Large intestine (tissue), 3 donors: ENCODE data around the gene ZNF70. TPM values are rescaled to one million over a fixed set of nuclear protein-coding genes. Genes with fewer than 3 reads are reported as not detected.

Experiments
- DNase-seq, 2 donors: peaks; one replicate each; pipeline versions ENCODE4 v3.0.0 to v3.0.0-alpha.2; 2013
- H3K27ac ChIP-seq: one replicate; pipeline ENCODE4 v1.5.1; 2013; ENCODE audit warnings: low read length
- H3K27me3 ChIP-seq: 2 replicates; pipeline ENCODE4 v1.6.1; 2013; ENCODE audit warnings: low read length; ENCODE audit not compliant: control insufficient read depth, insufficient read depth
- H3K36me3 ChIP-seq: 2 replicates; pipeline ENCODE4 v1.6.1; 2013; ENCODE audit warnings: low read length; ENCODE audit not compliant: control insufficient read depth, insufficient read depth
- H3K4me1 ChIP-seq: one replicate; pipeline ENCODE4 v1.6.1; 2013; ENCODE audit warnings: low read length; ENCODE audit not compliant: control insufficient read depth, insufficient read depth
- H3K4me3 ChIP-seq: one replicate; pipeline ENCODE4 v1.5.1; 2013; ENCODE audit warnings: low read length
- H3K9me3 ChIP-seq: one replicate; pipeline ENCODE4 v1.6.1; 2013; ENCODE audit warnings: mild to moderate bottlenecking, low read depth, low read length, moderate library complexity; ENCODE audit not compliant: control insufficient read depth
- WGBS: methylation state at CpG from one replicate; pipeline ENCODE4 v1.1.5; 2013; ENCODE audit warnings: low lambda C conversion rate; ENCODE audit not compliant: insufficient coverage; 5-methylcytosine and 5-hydroxymethylcytosine counted together
- polyA plus RNA-seq: library from polyadenylated mRNA; unstranded; fragments of 120-200 nt; gene quantifications from one replicate; pipeline ENCODE4 v1.2.1, GENCODE V29; 2013

ZNF70 gene
- polyA plus RNA-seq, 1 donor: 4.0 TPM

DNA sequence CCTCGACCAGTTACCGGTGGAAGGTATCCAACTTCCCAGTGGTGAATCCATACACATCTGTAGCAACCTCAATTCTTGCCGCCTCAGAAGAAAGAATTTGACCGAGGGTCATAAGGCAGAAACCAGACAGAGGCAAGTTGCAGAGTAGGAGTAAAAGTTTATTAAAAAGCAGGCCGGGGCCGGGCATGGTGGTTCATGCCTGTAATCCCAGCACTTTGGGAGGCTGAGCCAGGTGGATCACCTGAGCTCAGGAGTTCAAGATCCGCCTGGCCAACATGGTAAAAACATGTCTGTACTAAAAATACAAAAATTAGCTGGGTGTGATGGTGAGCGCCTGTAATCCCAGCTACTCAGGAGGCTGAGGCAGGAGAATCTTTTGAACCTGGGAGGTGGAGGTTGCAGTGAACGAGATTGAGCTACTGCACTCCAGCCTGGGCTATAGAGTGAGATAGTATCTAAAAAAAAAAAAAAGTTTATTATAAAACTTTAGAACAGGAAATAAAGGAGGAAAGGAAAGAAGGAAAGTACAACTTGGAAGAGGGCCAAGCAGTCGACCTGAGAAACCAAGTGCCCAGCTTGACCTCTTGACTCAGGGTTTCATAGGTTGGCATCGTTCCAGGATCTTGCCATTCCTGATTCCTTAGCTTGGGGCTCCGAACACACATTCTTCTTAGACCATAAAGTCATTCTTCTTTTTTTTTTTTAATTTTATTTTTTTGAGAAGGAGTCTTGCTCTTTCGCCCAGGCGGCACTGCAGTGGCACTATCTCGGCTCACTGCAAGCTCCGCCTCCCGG lies 32.3 kb downstream of the ZNF70 start:
- H3K4me1 ChIP-seq: peaks cover 7% of the 10 kb centered on the region
- no peak for DNase-seq
- no peaks in the 10 kb centered on the region for H3K27me3 ChIP-seq
- H3K27ac ChIP-seq: no peak overlapping the region
- peaks cover 11% of the 10 kb centered on the region for H3K36me3 ChIP-seq
- no peaks in the 10 kb centered on the region for H3K9me3 ChIP-seq
- no peak overlapping the region for H3K4me3 ChIP-seq
- WGBS: 90% methylated on average over 3 of the region's 17 CpGs

DNA sequence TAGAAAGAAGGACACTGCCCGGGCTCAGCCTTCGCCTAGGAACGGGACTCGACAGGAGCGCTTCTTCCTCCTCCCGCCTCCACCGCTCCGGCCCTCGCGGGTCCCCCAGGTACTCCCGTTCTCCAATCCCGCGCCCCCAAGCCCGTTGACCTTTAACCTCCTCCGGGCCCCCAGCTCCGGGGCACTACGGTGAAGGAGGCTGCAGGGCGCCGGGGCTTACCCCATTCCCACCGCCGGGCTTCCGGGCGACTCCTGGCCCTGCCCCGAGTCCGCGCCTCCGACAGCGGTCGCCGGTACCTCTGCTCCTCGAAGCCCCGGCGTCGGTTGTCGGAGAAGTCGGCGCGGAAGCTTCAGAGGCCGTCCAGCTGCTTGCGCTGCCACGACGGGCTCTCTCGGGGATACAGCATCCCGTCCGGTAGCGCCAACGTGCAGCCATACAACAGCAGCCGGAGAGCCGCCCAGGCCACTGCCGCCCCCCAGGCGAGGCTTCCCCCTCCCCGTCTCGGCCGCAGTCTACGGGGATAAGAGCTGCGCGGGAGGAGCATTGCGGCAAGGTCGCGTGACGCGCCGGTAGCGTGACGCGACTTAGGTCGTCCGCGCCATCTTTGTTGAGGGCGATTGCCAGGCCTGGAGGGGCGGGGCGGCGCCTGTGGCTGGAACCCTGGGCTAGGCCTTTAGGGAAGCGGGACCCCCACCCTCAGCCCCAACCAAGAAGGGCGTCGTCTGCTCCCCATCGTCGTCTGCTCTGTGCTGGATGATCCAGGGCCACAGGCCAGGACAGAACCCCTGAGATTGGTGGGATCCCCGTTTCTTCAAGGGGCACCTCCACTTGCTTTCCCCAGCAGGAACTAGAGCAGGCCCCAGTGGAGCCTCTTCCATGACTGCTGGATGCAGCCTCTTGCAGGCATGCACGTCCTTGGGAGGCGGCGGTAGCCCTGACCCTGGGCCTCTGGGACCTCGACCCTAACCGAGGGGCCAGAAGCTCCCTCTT lies 33.8 kb downstream of the ZNF70 start:
- Histone ChIP-seq H3K36me3 (peaks cover 22% of the 10 kb centered on the region), H3K4me1 (peaks cover 7% of the 10 kb centered on the region), H3K27me3 (no peaks in the 10 kb centered on the region), H3K9me3 (no peaks in the 10 kb centered on the region), H3K4me3 (peak overlapping the region; percentile 74), H3K27ac (peak overlapping the region; percentile 47)
- WGBS: no CpG with 5 or more reads among the region's 84 CpGs
- DNase-seq: peak; percentile 81 to 91

DNA sequence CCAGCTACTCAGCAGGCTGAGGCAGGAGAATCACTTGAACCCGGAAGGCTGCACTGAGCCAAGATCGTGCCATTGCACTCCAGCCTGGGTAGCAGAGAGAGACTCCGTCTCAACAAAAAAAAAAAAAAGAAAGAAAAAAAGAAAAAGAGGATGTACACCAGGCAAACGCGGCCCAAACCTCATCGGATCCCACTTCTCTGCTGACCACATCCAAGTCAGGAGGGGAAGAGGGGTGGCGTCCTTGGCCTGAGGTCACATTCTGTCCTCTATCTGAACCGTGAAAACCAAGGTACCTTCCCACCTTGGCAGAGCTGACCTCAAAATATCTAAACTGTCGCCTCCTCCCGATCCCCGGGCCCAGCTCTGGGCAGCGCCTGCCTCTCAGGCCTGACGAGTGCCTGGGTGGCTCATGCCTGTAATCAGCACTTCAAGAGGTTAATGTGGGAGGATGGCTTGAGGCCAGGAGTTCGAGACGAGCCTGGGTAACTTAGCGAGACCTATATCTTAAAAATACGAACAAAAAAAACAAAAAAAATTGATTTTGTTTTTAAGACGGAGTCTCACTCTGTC lies 35.0 kb downstream of the ZNF70 start:
- 90% methylated on average over 4 of the region's 18 CpGs for WGBS
- no peaks in the 10 kb centered on the region for H3K9me3 ChIP-seq
- DNase-seq: no peak
- no peak overlapping the region for H3K27ac ChIP-seq
- H3K4me3 ChIP-seq: peak overlapping the region; percentile 74
- H3K27me3 ChIP-seq: no peaks in the 10 kb centered on the region
- peaks cover 7% of the 10 kb centered on the region for H3K4me1 ChIP-seq
- peaks cover 32% of the 10 kb centered on the region for H3K36me3 ChIP-seq

DNA sequence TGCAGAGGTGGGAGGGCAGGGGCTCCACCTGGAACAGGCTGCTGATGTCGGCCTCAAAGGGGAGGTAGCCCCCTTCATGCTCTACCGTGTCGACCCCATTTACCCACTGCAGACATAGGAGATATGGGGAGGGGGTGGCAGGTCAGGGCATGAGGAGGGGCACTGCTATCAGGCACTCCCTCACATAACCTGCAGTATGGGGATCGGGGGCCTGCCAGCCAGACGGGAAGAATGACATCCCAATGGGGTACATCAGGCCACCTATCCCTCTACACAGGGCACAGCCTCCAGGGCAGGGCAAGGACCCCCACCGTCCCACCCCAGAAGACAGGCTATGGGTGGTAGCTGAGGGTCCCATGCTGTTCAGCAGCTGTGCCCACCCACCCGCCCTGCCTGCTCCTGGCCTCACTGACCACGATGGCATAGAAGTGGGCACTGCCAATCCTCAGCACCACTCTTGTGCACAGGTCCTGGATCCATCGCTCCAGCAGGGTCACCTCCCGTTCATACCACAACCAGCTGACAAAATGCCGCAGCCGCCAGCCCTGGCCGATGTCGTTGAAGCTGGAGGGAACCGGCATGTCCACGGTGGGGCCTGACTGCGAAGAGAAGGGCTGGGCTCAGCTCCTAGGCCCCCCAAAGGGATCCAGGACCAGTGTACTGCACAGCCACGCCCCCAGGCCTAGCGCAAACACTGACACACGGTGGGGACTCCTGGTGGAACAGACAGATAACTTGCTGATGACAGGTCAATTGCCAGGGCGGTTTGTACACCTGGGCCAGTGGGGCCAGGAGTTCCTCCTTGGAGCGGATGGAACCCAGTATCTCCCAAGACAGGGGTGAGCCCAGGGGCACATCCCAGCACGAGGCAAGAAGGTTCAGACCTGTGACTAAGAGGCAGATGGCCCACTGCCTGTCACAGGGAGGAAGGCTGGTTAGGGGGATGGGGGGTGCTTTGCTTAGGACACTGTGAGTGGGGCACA lies 36.0 kb downstream of the ZNF70 start:
- Histone ChIP-seq H3K36me3 (peaks cover 41% of the 10 kb centered on the region), H3K4me3 (no peak overlapping the region), H3K27me3 (no peaks in the 10 kb centered on the region), H3K4me1 (peaks cover 7% of the 10 kb centered on the region), H3K9me3 (no peaks in the 10 kb centered on the region), H3K27ac (no peak overlapping the region)
- no CpG with 5 or more reads among the region's 23 CpGs for WGBS
- DNase-seq: no peak

DNA sequence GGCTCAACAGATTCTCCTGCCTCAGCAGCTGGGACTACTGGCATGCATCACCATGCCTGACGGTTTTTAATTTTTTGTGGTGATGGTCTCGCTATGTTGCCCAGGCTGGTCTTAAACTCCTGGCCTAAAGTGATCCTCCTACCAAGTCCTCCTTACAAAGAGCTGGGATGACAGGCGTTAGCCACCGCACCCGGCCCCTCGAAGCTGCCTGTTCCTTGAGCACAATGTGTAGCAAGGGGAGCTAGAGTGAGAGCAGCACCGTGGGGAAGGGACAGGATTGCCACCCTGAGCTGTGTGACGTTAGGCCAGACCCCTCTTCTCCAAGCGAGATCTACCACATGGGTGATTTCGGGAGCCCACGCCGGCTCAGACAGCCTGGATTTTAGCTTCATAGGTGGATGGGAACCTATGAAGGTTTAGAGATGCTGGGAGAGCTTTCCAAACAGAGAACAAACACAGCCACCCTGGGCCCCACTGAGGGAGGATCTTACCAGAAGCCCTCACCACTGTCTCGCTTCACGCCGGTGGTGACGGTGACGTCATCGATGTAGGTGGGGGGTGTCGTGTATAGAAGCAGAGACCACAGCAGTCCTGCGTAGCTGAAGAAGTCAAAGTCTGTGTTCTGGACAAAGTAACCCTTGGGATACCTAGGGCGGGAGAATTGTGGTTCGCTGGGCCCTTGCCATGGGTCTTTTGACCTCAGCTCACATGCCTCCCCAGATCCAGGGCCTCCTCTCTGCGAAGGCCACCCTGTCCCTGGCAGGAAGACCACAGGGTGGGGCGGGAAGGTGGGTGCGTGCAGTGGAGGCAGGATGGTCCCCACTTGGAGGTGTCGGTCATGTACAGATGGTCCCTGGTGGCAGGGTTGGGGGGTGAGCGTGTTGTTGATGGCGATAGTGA lies 37.0 kb downstream of the ZNF70 start:
- Histone ChIP-seq H3K4me1 (peaks cover 7% of the 10 kb centered on the region), H3K9me3 (no peaks in the 10 kb centered on the region), H3K27me3 (no peaks in the 10 kb centered on the region), H3K27ac (no peak overlapping the region), H3K36me3 (peaks cover 50% of the 10 kb centered on the region), H3K4me3 (no peak overlapping the region)
- DNase-seq: no peak
- no CpG with 5 or more reads among the region's 28 CpGs for WGBS

DNA sequence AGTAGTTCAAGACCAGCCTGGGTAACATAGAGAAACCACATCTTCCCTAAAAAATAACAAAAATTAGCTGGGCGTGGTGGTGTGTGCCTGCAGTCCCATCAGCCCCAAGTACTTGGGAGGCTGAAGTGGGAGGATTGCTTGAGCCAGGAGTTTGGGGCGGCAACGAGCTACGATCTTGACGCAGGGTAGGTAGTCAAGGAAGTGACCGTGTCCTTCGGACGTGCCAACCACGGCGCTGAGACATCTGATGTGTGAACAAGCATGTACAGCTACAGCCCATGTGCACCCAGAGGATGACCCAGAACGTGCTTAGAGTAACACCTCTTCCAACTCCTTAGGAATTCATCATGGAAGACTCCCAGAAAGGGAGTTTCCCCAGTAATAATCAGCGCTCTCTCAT lies 38.7 kb downstream of the ZNF70 start:
- no peak overlapping the region for H3K4me3 ChIP-seq
- no CpG with 5 or more reads among the region's 12 CpGs for WGBS
- H3K4me1 ChIP-seq: peaks cover 4% of the 10 kb centered on the region
- no peaks in the 10 kb centered on the region for H3K9me3 ChIP-seq
- no peak for DNase-seq
- no peak overlapping the region for H3K27ac ChIP-seq
- H3K36me3 ChIP-seq: peaks cover 64% of the 10 kb centered on the region
- no peaks in the 10 kb centered on the region for H3K27me3 ChIP-seq

DNA sequence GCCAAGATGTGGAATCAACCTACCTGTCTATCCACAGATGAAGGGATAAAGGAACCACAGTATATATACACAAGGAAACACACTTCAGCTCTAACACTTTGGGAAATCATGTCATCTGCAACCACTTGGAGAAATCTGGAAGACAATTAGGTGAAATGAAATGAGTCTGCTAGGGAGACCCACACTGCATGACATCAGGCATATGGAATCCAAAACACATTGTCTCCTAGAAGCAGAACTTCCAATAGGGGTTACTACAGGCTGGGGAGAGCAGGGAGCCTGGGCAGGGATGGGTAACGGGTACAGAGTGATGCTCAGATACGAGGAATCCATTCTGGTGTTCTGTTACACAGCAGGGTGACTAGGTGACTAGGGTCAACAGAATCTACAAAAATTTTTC lies 41.8 kb downstream of the ZNF70 start:
- no peak overlapping the region for H3K27ac ChIP-seq
- WGBS: no CpG with 5 or more reads among the region's 2 CpGs
- no peaks in the 10 kb centered on the region for H3K4me1 ChIP-seq
- H3K27me3 ChIP-seq: no peaks in the 10 kb centered on the region
- peaks cover 86% of the 10 kb centered on the region for H3K36me3 ChIP-seq
- no peak for DNase-seq
- H3K4me3 ChIP-seq: no peak overlapping the region
- no peaks in the 10 kb centered on the region for H3K9me3 ChIP-seq

DNA sequence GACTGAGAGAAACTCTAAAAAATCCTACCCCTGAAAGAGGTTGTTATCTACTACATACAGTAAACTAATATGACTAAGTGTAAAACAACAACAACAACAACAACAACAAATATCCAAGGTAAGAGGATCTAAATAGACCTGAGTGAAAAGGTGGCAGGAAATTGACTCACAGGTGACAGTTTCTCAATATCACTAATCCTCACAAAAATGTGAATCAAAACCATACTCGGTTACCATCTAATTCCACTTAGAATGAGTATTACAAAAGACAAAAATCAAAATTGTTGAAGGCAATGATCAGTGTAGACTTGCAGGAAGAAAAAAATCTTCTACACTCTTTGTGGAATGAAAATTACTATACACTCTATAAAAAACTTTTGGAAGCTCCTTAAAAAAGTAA lies 42.6 kb downstream of the ZNF70 start:
- no CpG with 5 or more reads among the region's 1 CpG for WGBS

DNA sequence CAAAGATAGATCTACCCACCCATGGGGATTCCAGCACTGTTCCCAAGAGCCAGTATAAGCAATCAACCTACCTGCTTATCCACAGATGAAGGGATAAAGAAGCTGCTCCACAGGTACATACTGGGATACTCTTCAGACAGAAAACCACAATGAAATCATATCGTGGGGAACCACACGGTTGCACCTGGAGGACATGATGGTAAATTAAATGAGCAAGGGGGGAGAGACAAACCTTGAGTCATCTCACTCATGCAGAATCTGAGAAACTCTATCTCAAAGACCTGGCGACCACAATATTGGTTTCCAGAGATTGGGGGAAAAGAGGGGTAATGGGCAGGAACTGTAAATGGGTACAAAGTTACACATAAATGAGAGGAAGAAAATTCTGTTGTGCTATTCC lies 45.6 kb downstream of the ZNF70 start:
- DNase-seq: no peak
- H3K4me1 ChIP-seq: no peaks in the 10 kb centered on the region
- no CpG with 5 or more reads among the region's 3 CpGs for WGBS
- H3K4me3 ChIP-seq: no peak overlapping the region
- peaks cover 78% of the 10 kb centered on the region for H3K36me3 ChIP-seq
- H3K27ac ChIP-seq: no peak overlapping the region
- no peaks in the 10 kb centered on the region for H3K9me3 ChIP-seq
- no peaks in the 10 kb centered on the region for H3K27me3 ChIP-seq

More for the DNA sequence above, 42.6 kb downstream of the ZNF70 start:
- H3K4me3 ChIP-seq: no peak overlapping the region
- DNase-seq: no peak
- no peaks in the 10 kb centered on the region for H3K4me1 ChIP-seq
- H3K27ac ChIP-seq: no peak overlapping the region
- peaks cover 83% of the 10 kb centered on the region for H3K36me3 ChIP-seq
- H3K27me3 ChIP-seq: no peaks in the 10 kb centered on the region
- no peaks in the 10 kb centered on the region for H3K9me3 ChIP-seq
